Embryonic facial prominence (tissue), 1 donor: ENCODE data around the gene CXCR1.
"Not testable (repeated sequence)": the region's sequence is repeated elsewhere in the genome, so short reads cannot be mapped to it uniquely, and the experiment has no call there.

ENCODE experiments used
- DNase-seq: peaks from one replicate; pipeline ENCODE4 v3.0.0-alpha.2; 2016; ENCODE audit errors: extremely low spot score

CXCR1 gene

GRCh38 chr2:218166791-218167190 lies at the start of gene CXCR1:
TSS of gene CXCR1 (minus strand) at chr2:218166962. CDS start at chr2:218165211, 1,751 bp downstream.
- DNase-seq: no peak

- DNase-seq: no peak
Measured at GRCh38 chr2:218216336-218216673, 49.5 kb upstream of the CXCR1 start.

GRCh38 chr2:218214116-218214515 lies 47.4 kb upstream of the CXCR1 start:
- no peak for DNase-seq

- no peak for DNase-seq
Measured at GRCh38 chr2:218209078-218209477, 42.3 kb upstream of the CXCR1 start.

GRCh38 chr2:218202266-218202665 lies 35.5 kb upstream of the CXCR1 start:
- no peak for DNase-seq

GRCh38 chr2:218196974-218197373 lies 30.2 kb upstream of the CXCR1 start:
- DNase-seq: no peak

- DNase-seq: no peak
Measured at GRCh38 chr2:218194880-218195279, 28.1 kb upstream of the CXCR1 start.

GRCh38 chr2:218193701-218194100 lies 26.9 kb upstream of the CXCR1 start:
- DNase-seq: no peak

GRCh38 chr2:218192902-218193430 lies 26.2 kb upstream of the CXCR1 start:
- no peak for DNase-seq

- DNase-seq: no peak
Measured at GRCh38 chr2:218188528-218188927, 21.8 kb upstream of the CXCR1 start.

- no peak for DNase-seq
Measured at GRCh38 chr2:218187296-218188015, 20.7 kb upstream of the CXCR1 start.

GRCh38 chr2:218186876-218187275 lies 20.1 kb upstream of the CXCR1 start:
- no peak for DNase-seq

GRCh38 chr2:218186355-218186766 lies 19.6 kb upstream of the CXCR1 start:
- DNase-seq: peak; percentile 22

GRCh38 chr2:218184331-218184730 lies 17.6 kb upstream of the CXCR1 start:
- DNase-seq: no peak

- no peak for DNase-seq
Measured at GRCh38 chr2:218180467-218181114, 13.8 kb upstream of the CXCR1 start.

- DNase-seq: no peak
Measured at GRCh38 chr2:218179782-218180181, 13.0 kb upstream of the CXCR1 start.

- no peak for DNase-seq
Measured at GRCh38 chr2:218172845-218173244, 6.1 kb upstream of the CXCR1 start.

- not testable (repeated sequence) for DNase-seq
Measured at GRCh38 chr2:218171744-218172143, 5.0 kb upstream of the CXCR1 start.

- DNase-seq: no peak
Measured at GRCh38 chr2:218169757-218170546, 3.2 kb upstream of the CXCR1 start.

GRCh38 chr2:218168635-218169462 lies 2.1 kb upstream of the CXCR1 start:
- DNase-seq: no peak

- no peak for DNase-seq
Measured at GRCh38 chr2:218168016-218168415, 1.3 kb upstream of the CXCR1 start.

GRCh38 chr2:218162814-218163213 lies 3.9 kb downstream of the CXCR1 start:
- DNase-seq: no peak
